Measurements from ENCODE around the gene VPS45. TPM values are rescaled to one million over a fixed set of nuclear protein-coding genes. Genes with fewer than 3 reads are reported as not detected.
"Not testable (repeated sequence)": the region's sequence is repeated elsewhere in the genome, so short reads cannot be mapped to it uniquely, and the experiment has no call there.

VPS45 gene
- total RNA-seq, 1 experiment from 2014 or later: 28.2 TPM

GRCh38 chr1:150135400-150135799, 67.8 kb downstream of the VPS45 start:
- H3K9me3 Mint-ChIP-seq; DNase-seq (ENCODE audit: low spot score); H3K27ac Mint-ChIP-seq; CTCF ChIA-PET; H3K36me3 Mint-ChIP-seq; ATAC-seq; POLR2A ChIA-PET; H3K4me1 Mint-ChIP-seq; H3K4me3 Mint-ChIP-seq; H3K27me3 Mint-ChIP-seq (ENCODE audit: low read depth): not testable (repeated sequence)

- no peak for DNase-seq (ENCODE audit: low spot score)
- no peak for ATAC-seq
- ChIA-PET POLR2A (no interaction called here), CTCF (no interaction called here)
- Mint-ChIP-seq H3K27me3 (ENCODE audit: low read depth) (no peaks in the 10 kb centered on the region), H3K9me3 (no peaks in the 10 kb centered on the region), H3K36me3 (no peaks in the 10 kb centered on the region), H3K27ac (no peak overlapping the region), H3K4me1 (no peaks in the 10 kb centered on the region), H3K4me3 (no peak overlapping the region)
- TF ChIP-seq AR (CRISPR knock-in tag; IDR thresholded peaks at IDR 0.05) (no peak), ZMAT4 (CRISPR knock-in tag; IDR thresholded peaks at IDR 0.05) (no peak), TEAD1 (CRISPR knock-in tag; IDR thresholded peaks at IDR 0.05) (no peak), PRDM15 (CRISPR knock-in tag; IDR thresholded peaks at IDR 0.05) (no peak), FOXK1 (CRISPR knock-in tag; IDR thresholded peaks at IDR 0.05) (no peak), E2F1 (CRISPR knock-in tag; IDR thresholded peaks at IDR 0.05) (no peak), FOXJ3 (CRISPR knock-in tag; IDR thresholded peaks at IDR 0.05; ENCODE audit: borderline replicate concordance) (no peak), ZNF219 (CRISPR knock-in tag; IDR thresholded peaks at IDR 0.05; ENCODE audit: borderline replicate concordance) (no peak), CBFB (CRISPR knock-in tag; IDR thresholded peaks at IDR 0.05; ENCODE audit: low read depth) (no peak)
Measured at GRCh38 chr1:150138044-150138443, 70.5 kb downstream of the VPS45 start.

- ChIA-PET CTCF (interaction anchor here (1.0 kb wide), 1 partner anchor 46 kb away, joined by 4 read pairs; no protein-coding TSS in a partner anchor), POLR2A (no interaction called here)
- Mint-ChIP-seq H3K4me1 (peaks cover 5% of the 10 kb centered on the region; the same call in 1 of the 2 replicates), H3K4me3 (no peak overlapping the region), H3K36me3 (no peaks in the 10 kb centered on the region), H3K27me3 (ENCODE audit: low read depth) (no peaks in the 10 kb centered on the region), H3K27ac (no peak overlapping the region), H3K9me3 (no peaks in the 10 kb centered on the region)
- no peak for ATAC-seq
- DNase-seq (ENCODE audit: low spot score): no peak
- TF ChIP-seq CREB1 (CRISPR knock-in tag; IDR thresholded peaks at IDR 0.05) (no peak), ATF2 (CRISPR knock-in tag; IDR thresholded peaks at IDR 0.05; ENCODE audit: borderline replicate concordance, low read depth) (no peak), IRF2 (CRISPR knock-in tag; IDR thresholded peaks at IDR 0.05; ENCODE audit: borderline replicate concordance, low read depth) (no peak), CDX4 (CRISPR knock-in tag; IDR thresholded peaks at IDR 0.05; ENCODE audit: borderline replicate concordance) (no peak), ZNF219 (CRISPR knock-in tag; IDR thresholded peaks at IDR 0.05; ENCODE audit: borderline replicate concordance) (no peak), ZNF232 (CRISPR knock-in tag; IDR thresholded peaks at IDR 0.05) (no peak), ZMAT4 (CRISPR knock-in tag; IDR thresholded peaks at IDR 0.05) (no peak), NFE2L1 (CRISPR knock-in tag; IDR thresholded peaks at IDR 0.05) (no peak)
Measured at GRCh38 chr1:150141452-150141851, 73.9 kb downstream of the VPS45 start.

All from WTC11 (cell line).